ENCODE data around the gene AQR.
"Not testable (repeated sequence)": the region's sequence is repeated elsewhere in the genome, so short reads cannot be mapped to it uniquely, and the experiment has no call there.

AQR gene

DNA sequence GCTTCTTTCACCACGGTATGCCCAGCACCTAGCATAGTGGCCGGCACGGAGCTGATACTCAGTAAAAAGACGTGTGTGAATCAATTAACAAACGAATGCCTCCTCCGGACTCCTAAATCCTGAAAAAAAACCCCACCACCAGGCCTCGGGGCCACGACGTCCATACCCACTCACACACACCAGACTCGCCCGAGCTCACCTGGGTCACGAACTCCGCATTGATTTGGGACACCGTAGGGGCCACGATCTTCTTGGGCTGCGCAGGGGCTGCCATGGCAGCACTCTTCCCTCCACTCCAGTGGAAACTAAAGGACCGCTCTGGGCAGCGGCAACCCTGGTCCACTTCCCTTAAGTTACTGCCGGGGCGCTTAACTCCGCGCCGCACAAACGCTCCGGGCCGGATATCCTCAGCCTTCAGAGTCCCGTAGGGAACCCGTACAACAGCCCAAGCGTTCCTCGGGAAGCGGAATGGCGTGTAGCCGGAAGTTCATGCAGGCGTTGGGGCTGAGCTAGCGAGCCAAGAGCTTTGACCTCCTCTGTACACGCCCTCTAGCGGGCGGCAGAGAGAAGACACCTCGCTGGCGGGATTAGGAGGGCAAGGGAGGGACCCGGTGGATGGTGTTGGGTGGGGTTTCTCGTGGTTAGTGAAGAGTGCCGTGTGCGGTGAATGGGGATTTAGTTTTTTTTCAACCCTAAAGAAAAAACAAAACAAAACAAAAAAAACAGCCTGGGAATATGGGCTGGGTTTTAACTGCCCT lies at the start of gene AQR:
TSS of gene AQR (minus strand) at position 403 of the 758 bp plus-strand sequence. CDS start at position 274, 129 bp downstream.
- peak; percentile 78 to 93 for DNase-seq (ENCODE audit: low read depth in 1 of 2, low spot score in 1 of 2)

DNA sequence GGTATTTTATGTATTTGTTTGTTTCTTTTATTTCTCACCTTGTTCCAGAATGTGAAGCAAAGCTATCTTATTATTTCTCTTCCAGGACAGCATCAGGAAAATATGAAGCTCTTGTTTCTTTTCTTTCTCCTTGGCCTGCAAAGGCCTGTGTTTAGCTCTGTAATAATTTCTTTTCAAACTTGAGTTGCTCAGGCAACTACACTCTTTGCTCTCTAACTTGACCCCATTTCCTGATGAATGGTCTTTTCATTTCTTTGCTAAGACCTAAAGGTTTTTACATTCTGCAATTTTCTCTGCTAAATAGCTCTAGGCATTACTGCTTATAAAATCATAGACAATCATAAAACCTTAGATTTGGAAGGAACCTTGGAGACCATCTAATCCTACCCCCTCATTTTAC lies 44.7 kb upstream of the AQR start:
- no peak for DNase-seq (ENCODE audit: low read depth in 1 of 2, low spot score in 1 of 2)

GRCh38 chr15:35013370-35013769 lies 43.8 kb upstream of the AQR start:
- no peak for DNase-seq (ENCODE audit: low read depth in 1 of 2, low spot score in 1 of 2)

GRCh38 chr15:35007397-35007796 lies 37.9 kb upstream of the AQR start:
- no peak for DNase-seq (ENCODE audit: low read depth in 1 of 2, low spot score in 1 of 2)

DNA sequence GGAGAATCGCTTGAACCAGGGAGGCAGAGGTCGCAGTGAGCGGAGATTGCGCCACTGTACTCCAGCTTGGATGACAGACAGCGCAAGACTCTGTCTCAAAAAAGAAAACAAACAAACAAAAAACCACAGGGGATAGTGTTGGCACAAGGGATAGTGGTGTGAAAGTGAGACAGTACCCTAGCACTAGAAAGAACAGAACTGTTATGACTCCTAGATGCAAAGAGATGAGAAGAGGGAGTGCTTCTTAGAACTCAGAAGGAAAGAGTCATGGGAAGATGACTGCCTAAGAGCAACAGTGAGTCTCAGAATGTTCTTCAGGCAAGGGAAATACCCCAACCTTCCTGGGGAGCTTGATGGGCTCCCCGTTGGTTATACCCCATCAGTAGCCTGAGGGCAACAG lies 36.4 kb upstream of the AQR start:
- no peak for DNase-seq (ENCODE audit: low read depth in 1 of 2, low spot score in 1 of 2)

GRCh38 chr15:35003928-35004327 lies 34.4 kb upstream of the AQR start:
- no peak for DNase-seq (ENCODE audit: low read depth in 1 of 2, low spot score in 1 of 2)

- no peak for DNase-seq (ENCODE audit: low read depth in 1 of 2, low spot score in 1 of 2)
These were observed 31.0 kb upstream of the AQR start for GRCh38 chr15:35000511-35000910.

DNA sequence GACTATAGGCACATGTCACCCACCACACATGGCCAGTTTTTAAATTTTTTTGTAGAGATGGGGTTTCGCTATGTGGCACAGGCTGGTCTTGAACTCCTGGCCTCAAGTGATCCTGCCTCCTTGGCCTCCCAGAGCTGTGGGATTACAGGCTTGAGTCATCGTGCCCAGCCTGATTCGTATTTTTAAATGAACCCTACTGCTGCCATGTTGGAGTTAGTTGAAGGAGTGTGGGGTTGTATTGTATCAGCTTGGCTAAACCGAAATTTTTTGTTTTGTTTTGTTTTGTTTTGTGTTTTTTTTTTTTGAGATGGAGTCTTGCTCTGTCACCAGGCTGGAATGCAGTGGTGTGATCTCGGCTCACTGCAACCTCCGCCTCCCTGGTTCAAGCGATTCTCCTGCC lies 30.4 kb upstream of the AQR start:
- no peak for DNase-seq (ENCODE audit: low read depth in 1 of 2, low spot score in 1 of 2)

GRCh38 chr15:34994925-34995324 lies 25.4 kb upstream of the AQR start:
- no peak for DNase-seq (ENCODE audit: low read depth in 1 of 2, low spot score in 1 of 2)

GRCh38 chr15:34993877-34994276 lies 24.3 kb upstream of the AQR start:
- no peak for DNase-seq (ENCODE audit: low read depth in 1 of 2, low spot score in 1 of 2)

GRCh38 chr15:34993412-34993811 lies 23.9 kb upstream of the AQR start:
- DNase-seq (ENCODE audit: low read depth in 1 of 2, low spot score in 1 of 2), result no peak

GRCh38 chr15:34988027-34988902 lies 18.7 kb upstream of the AQR start, which contains the start of gene ZNF770:
TSS of gene ZNF770 (minus strand) at chr15:34988287. CDS start at chr15:34983434, 4,853 bp downstream.
- DNase-seq (ENCODE audit: low read depth in 1 of 2, low spot score in 1 of 2), result peak; percentile 74 to 80

DNA sequence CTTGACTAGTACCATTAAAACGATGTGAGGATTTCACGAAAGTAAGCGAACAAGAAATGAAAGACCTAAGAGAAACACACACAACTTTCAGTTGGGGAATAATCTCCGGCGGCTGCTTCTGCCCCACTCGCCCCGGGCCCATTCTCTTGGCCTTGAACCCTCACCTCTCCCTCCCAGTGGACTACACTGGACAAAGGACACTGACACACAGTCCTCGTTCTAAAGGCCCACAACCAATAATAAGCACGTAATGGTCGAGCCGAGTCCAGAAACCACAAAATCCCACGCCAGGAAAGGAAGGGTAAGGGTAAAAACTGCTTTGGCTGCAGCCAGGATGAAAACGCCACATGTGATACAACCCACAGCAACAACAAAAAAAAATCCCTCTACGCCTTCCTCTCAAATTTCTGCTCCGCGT lies 18.1 kb upstream of the AQR start:
- DNase-seq (ENCODE audit: low read depth in 1 of 2, low spot score in 1 of 2), result no peak

DNA sequence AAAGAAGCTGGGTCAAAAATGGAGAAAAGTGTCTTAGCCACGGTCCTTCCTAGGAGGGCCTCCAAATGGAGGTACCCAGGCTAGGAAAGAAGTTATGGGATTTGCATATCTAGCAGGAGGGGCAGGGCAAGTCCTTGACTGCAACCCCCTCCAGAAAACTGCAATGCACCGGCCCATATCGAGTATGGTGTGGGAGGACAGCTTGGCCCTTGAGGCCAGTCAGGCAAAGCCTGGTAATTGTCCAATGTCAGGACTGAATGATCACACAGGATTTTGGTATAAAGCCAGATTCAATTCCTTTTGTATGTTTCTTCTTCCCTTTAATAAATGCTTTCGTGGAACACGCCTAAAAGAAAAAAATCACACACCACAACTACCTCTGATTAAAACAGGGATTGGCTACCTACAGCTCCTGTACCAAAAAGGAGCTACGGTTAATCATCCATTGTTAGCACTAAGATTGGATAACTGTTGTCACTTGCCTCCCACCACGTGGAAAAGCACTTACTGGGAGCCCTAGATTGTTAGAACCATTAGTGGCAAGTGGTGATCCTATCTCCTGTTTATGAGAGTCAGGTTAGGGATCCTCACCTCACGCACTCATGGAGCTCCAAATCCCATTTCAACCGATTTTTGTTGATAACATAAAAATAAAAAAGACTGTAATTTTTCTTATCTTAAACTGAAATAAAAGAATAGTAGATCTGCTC lies 17.4 kb upstream of the AQR start:
- no peak for DNase-seq (ENCODE audit: low read depth in 1 of 2, low spot score in 1 of 2)

DNA sequence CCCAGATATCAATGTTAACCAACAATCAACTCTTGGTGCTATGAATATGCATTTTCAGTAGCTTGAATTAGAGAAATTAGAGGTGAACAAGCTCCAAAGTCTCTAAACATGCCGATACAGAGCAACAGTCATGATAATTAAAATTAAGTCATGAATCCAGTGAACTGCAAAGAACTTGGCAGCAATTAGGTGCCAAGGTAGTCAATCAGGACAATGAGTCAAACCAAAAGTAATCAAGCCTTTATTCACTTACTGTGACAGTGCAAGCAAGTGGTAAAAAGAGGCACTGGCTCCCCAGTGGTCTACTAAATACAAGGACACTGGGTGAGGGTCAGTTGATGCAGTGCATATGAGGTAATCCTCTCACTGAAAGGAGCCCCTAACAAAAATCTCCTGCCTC lies 16.8 kb upstream of the AQR start:
- DNase-seq (ENCODE audit: low read depth in 1 of 2, low spot score in 1 of 2), result no peak

DNA sequence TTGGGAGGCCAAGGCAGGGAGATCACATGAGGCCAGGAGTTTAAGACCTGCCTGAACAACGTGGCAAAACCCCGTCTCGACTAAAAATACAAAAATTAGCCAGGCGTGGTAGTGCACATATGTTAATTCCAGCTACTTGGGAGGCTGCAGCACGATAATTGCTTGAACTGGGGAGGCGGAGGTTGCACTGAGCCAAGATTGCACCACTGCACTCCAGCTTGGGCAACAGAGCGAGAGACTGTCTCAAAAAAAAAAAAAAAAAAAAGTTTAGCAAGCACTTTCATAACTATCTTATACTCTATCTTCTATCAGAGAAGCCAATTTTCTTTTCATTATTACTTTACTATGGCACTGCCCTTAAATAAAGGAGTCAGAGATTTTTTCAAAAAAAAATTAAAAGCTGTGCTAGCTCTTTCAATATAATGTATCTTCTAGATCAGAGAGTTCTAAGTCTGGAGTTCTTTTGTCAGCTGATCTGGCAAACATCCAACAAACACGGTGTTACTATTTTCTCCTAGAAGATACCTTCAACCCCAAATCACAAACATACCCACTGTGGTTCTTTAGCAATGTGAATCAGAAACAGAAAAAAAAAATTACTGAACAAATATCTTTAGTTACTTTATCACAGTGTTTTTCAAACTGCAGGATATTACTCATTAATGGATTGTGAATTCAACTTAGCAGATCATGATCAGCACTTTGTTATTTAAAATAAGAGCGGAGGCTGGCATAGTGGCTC lies 15.5 kb upstream of the AQR start:
- DNase-seq (ENCODE audit: low read depth in 1 of 2, low spot score in 1 of 2), result no peak

GRCh38 chr15:34976743-34977142 lies 7.2 kb upstream of the AQR start:
- no peak for DNase-seq (ENCODE audit: low read depth in 1 of 2, low spot score in 1 of 2)

GRCh38 chr15:34976073-34976472 lies 6.5 kb upstream of the AQR start:
- no peak for DNase-seq (ENCODE audit: low read depth in 1 of 2, low spot score in 1 of 2)

GRCh38 chr15:34973512-34973911 lies 4.0 kb upstream of the AQR start:
- no peak for DNase-seq (ENCODE audit: low read depth in 1 of 2, low spot score in 1 of 2)

- DNase-seq (ENCODE audit: low read depth in 1 of 2, low spot score in 1 of 2), result not testable (repeated sequence)
These were observed 629 bp upstream of the AQR start for GRCh38 chr15:34970098-34970643.

GRCh38 chr15:34964277-34964676 lies 5.3 kb downstream of the AQR start:
- DNase-seq (ENCODE audit: low read depth in 1 of 2, low spot score in 1 of 2), result no peak

Data from activated CD4-positive, alpha-beta T cell treated with anti-CD3 and anti-CD28 coated beads, Interleukin-2, amount 50 U/mL, for 24 hours (primary cell).